ENCODE data around the gene ZBTB16.

ZBTB16 gene

GRCh38 chr11:114193730-114194679, 134.5 kb downstream of the ZBTB16 start:
- DNase-seq = no peak

DNA sequence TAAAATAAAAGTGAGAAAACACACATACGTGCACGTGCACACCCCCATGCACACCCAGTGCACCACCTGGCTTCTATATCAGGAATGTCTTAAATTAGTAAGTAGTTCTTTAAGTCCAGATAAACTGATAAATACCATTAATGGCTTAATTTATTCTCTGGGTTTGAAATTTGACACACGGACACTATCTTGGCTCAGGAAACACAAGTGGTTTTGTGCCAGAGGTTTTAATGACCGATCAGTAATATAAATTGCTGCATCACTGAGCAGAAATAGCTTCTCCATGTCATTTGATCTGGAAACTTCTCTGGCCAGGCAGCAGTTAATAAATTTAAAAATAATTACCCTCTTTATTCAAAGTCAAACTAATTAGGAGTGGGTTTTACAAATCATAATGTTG, 135.2 kb downstream of the ZBTB16 start:
- no peak for DNase-seq

DNA sequence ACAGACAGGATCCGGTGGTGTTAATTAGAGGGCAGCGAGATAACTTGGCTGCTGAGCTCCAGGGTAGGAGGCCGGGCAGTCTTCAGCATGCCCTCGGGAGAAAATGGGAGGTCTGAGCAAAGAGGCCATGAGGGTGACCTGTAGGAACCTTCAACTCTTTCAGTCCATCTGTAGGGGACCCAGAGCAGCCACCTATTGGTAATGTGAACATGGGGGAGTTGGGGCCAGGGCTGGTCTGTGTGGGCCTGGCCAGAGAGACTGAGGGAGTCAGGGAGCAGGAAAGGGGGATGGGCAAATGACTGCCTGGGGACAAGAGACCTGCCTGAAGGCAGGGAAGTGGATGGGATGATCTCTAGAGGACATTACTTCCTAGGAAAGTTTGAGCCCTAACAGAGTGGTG, 135.6 kb downstream of the ZBTB16 start:
- DNase-seq = no peak

GRCh38 chr11:114195981-114196731, 136.6 kb downstream of the ZBTB16 start:
- no peak for DNase-seq

DNA sequence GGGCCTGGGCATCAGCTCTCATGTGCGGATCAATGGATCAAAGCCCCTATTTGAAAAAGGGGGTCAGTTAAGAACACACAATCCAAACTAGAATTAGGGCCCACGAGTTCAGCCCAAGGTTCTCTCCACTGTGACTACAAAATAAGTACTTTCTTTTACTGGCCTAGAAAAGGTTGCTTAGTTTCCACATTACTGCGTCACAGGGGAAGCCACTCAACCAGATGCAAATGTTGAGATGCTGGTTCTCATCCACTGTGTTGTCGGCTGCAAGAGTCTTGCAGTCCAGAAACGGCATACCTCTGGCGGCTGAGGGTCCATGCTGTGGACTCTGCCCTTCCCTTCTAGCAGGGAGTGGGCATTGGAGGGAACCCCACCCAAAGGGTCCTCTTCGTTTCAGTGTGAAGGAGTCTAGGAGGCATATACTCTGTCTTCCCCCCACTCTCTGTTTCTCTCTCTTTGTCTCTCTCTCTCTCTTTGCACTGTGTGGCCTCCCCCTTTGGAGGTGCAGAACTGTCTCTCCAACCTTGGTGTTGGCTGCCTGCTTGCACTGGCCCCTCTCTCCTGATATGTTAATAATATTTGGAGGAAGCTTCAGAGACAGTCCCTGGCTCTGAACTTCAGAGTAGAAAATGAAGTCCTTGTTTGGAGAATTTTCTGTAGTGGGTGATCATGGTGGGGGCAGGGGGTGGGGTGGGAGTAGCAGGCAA, 137.6 kb downstream of the ZBTB16 start:
- no peak for DNase-seq

DNA sequence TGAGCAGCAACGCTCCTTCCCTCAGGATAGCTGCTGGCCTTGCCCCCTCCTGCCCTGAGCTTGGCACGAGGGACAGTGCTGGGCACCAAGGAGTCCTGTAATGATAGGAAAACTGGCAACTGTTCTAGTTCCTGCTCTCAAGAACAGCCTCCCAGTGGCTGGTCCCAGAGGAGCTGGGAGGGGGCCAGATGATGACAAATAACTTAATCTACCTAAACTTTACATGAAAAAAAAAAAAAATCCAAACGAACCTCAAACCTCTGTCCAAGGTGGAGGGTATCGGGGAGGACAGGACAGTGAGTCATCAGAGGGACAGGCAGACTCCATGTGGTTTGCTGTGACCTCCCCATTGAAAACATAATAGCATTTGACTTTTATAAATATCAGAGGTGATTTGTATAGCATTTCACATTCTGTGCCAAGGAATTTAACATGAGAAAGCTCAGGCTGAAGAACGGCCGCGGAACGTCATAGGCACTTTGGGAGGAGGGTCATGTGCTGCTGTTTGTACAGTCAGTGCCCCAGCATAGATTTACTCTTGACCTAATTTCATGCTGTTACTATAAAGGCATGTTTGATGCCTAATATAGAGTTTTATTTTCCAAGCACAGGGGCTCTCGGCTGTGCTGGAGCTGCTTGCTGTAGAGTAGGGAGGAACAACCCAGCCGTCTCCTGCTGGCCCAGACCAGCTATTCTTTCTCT, 138.4 kb downstream of the ZBTB16 start:
- DNase-seq = no peak

GRCh38 chr11:114199051-114199450, 139.5 kb downstream of the ZBTB16 start:
- DNase-seq = no peak

DNA sequence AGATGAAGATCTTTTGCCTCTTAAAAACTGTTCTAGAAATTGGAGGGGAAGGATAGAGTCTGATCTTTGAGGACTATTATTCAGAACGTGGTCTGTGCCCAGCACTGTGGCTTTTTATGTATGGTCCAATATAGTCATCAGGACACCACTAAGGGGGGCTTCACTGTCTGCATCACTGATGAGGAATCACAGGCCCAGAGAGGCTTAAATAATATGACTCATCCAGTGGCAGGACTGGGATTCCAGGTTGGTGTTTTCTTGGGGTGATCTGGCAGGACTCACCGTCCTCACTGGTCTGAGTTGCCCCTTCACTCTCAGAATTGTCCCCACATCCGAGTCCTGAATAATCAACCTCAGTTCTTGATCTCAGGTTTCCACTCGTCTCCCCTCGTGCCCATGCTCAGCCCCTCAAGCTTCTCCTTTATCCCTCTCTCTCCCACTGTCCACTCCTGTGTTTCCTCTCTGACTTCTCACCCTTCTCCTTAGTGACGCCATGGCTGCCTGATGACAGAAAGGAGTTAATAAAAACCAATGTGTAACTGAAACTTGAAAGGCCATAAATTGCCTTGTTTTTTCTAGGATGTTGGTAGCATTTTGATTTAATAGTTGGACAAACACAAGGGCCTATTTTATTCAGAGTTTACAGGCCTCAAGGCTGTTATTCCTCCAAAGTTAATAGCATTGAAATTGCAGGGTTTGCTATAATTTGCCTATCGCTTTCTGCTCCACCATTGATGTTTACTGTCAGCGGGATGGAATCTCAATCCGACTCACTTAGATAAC, 141.0 kb downstream of the ZBTB16 start:
- no peak for DNase-seq

DNA sequence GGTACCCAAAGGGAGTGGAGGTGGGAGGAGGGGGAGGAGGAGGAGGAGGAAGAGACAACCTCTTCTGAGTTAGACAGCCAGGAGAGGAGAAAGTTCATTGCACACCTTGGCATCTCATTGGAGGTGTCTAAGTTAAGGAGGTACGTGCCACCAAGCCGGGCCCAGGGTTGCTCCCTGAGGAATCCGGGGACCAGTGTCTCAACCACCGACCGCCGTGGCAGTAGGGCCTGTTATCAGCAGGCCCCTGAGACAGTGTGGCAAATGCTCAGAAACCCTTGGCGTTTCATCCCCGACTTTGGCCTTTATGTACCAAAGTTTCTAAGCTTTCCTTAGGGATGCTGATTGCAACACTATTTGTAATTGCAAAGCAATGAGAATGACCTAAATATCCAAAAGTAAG, 141.7 kb downstream of the ZBTB16 start:
- no peak for DNase-seq

DNA sequence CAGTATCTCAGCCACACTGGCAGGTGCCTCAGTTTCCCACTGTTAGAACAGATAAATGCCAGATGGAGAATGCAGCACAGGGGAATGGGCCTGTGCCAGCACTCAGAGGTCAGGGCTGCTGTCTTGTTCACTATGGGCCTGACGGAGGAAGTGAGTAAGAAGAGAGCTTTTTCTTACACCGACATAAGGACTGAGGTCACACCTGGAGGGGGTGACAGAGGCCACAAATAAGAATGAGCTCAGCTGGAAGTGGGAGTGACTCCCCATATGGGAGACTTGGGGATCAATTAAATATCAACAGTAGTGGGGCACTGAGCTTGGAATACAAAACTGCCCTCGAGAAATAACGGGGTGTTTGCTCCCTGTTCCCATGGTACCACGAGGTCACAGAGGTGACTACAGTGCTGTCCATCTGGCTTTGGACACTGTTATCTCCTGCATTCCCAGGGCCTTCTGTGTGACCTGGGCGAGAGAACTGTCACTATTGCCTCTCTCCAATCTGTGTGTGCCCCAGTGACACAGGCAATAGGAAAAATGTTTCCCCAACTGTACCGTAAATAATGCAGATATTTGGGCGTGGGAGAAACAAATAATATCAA, 142.6 kb downstream of the ZBTB16 start:
- no peak for DNase-seq

GRCh38 chr11:114207096-114207495, 147.6 kb downstream of the ZBTB16 start:
- no peak for DNase-seq

DNA sequence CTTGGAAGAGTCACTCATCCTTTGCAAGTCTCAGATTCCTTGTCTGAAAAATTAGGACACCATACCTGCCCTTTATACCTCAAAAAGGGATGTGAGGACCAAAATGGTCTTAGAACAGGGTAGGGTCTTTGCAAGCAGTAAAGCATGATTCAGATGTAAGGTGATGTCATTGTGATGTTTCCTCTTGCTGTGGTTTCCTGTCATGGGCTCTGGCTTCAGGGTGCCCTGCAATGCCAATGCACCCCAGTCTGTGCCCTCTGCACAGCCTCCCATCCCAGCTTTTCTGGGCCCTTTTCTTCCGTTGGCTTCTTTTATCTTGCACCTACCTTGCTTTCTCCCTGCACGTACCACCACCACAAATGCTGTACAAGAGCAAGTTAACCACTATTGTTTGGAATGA, 148.9 kb downstream of the ZBTB16 start:
- no peak for DNase-seq

DNA sequence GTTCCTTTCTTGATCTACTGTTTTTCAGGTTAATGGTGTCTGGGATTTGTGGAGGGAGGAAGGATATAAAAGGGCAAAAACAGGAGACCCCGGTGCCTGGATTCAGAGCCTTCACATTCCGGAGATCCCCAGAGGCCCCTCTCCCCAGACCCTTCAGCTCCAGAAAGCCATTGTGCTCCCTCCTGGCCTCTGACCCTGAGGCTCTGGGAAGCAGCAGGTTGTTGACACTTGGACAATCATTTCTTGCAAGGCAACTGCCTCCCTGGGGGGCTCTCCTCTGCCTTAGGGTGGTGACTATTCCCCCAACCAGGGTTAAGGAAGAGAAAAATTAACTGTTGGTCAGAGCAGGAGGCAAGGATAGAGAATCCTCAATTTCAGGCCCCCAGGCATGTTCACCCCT, 149.8 kb downstream of the ZBTB16 start:
- DNase-seq = no peak

DNA sequence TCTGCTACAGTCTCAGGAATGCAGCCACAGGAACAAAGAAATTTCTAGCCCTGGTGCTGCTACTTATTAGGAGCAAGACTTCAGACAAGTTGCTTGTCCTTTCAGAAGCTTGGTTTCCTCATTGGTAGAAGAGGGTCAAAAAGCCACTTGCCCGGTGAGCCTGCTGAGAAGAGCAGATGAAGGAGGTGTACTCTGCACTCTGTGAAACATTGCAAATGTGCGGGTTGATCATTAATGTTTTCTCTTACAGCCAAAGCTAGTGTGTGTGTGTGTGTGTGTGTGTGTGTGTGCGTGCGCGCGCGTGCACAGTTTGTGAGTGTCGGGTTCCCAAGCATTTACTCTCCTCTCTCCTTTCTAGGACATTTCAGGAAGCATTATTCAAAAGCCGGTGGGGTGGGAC, 150.4 kb downstream of the ZBTB16 start:
- no peak for DNase-seq

GRCh38 chr11:114211444-114212121, 152.1 kb downstream of the ZBTB16 start:
- DNase-seq = no peak

- no peak for DNase-seq
Measured at GRCh38 chr11:114213622-114214021, 154.1 kb downstream of the ZBTB16 start.

GRCh38 chr11:114215428-114215827, 155.9 kb downstream of the ZBTB16 start:
- DNase-seq = no peak

- DNase-seq = no peak
Measured at GRCh38 chr11:114215871-114216795, 156.6 kb downstream of the ZBTB16 start.

GRCh38 chr11:114216796-114217180, 157.3 kb downstream of the ZBTB16 start:
- DNase-seq = no peak

- no peak for DNase-seq
Measured at GRCh38 chr11:114218508-114218907, 159.0 kb downstream of the ZBTB16 start.

All from activated CD4-positive, CD25-positive, alpha-beta regulatory T cell (primary cell).